Stimulated activated CD8-positive, alpha-beta memory T cell treated with anti-CD3 and anti-CD28 coated beads, Interleukin-4, amount 100 ng/mL, for 1 hour (primary cell): Measurements from ENCODE around the gene MAGED4.
"Not testable (repeated sequence)": the region's sequence is repeated elsewhere in the genome, so short reads cannot be mapped to it uniquely, and the experiment has no call there.

Experiments
- DNase-seq, 2 donors: peaks; one replicate each; pipeline ENCODE4 v3.0.0-alpha.2; 2020; ENCODE audit warnings: low read depth in 2 of 2, low spot score in 1 of 2

Gene MAGED4, protein sequence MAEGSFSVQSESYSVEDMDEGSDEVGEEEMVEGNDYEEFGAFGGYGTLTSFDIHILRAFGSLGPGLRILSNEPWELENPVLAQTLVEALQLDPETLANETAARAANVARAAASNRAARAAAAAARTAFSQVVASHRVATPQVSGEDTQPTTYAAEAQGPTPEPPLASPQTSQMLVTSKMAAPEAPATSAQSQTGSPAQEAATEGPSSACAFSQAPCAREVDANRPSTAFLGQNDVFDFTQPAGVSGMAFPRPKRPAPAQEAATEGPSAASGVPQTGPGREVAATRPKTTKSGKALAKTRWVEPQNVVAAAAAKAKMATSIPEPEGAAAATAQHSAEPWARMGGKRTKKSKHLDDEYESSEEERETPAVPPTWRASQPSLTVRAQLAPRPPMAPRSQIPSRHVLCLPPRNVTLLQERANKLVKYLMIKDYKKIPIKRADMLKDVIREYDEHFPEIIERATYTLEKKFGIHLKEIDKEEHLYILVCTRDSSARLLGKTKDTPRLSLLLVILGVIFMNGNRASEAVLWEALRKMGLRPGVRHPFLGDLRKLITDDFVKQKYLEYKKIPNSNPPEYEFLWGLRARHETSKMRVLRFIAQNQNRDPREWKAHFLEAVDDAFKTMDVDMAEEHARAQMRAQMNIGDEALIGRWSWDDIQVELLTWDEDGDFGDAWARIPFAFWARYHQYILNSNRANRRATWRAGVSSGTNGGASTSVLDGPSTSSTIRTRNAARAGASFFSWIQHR

DNA sequence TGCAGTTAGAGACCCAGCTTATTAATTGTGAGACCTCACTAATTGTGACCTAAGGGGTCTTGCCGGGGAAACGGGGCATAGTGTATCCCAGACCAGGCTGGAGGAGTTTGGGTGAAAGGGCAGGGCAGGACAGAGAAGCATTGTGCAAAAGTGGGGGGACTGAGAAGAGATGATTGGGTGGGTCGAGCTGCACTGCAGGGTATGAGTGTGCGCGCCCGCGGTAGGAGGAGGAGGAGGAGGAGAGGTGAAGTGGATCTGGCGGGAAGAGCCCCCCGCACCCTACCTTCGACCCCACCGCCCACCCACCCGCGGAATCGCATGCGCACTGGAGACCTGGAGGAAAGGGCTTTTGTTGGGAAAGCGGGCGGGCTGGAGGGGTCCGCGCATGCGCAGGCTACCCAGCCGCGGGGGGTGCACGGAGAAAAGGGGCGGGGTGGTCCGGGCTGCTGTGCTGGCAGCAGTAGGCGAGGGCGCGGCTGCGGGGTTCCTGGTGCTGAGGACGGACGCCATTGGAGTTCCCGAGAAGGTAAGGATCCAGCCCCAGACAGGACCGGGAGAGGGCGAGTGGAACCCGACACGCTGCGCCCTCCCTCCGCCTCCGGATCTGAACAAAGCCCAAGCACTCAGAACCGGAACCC lies at the start of gene MAGED4:
TSS of gene MAGED4 (plus strand) at position 449 of the 638 bp plus-strand sequence. CDS start 1,035 bp downstream, outside the sequence.
- not testable (repeated sequence) for DNase-seq

DNA sequence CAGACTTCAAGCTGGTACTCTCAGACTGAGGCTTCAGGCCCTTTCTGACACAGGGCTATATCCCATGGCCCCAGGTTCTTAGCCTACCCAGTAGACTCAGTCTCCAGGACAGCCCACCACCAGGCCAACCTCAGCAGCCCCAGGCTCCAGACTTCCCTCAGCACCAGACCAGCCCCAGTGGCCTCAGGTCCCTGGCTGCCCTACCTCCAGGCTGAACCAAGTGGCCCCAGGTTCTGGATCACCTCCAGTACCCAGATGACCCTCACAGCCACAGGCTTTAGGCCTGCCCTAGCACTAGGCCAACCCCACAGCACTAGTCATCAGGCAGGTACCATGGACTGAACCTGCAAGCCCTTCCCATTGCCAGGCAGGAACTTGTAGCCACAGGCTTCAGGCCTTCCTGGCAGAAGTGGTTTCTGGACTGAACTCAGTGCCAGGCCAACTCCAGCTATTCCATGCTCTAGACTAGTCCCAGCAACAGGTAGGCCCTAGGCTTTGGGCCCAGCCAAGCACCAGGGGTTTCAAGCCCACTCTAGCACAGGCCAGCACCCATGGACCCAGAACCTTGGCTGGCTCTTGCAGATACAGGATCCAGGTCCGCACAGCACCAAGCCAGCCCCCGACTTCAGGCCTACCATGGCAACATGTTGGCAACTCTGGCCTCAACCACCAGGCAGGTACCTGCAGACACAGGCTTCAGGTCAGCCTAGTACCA lies 45.7 kb upstream of the MAGED4 start:
- DNase-seq: no peak

DNA sequence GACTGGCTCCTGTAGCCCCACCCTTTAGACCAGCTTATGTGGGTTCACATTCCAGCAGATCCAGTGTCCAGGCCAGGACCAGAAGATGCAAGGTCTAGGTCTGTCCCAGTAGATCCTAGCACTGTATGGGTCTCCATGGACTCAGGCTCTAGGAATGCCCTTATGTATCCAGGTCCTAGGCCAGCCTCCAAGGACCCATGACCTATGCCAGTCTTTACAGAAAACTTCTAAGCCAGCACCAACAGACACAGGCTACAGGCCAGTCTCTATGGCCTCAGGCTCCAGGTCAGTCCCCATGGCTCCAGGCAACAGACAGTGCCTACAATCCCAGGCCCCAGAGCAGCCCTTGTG lies 45.2 kb upstream of the MAGED4 start:
- no peak for DNase-seq

DNA sequence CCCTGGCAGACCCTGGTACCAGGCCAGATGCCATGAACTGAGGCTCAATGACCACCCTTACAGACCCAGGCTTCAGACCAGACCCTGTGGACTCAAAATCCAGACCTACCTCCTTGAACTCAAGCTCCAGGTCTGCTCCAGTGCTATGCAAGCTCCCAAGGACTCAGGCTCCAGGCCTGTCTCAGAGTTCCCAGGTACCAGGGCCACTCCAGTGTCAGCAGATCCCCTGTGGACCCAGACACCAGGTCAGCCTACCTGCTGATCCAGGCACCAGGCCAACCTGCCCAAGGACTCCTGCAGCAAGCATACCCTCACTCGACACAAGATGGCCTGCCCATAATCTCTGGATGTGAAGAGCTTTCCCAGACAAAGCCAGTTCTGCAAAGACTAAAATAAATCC lies 44.7 kb upstream of the MAGED4 start:
- no peak for DNase-seq

GRCh38 chrX:52150667-52151066 lies 34.0 kb upstream of the MAGED4 start:
- not testable (repeated sequence) for DNase-seq

DNA sequence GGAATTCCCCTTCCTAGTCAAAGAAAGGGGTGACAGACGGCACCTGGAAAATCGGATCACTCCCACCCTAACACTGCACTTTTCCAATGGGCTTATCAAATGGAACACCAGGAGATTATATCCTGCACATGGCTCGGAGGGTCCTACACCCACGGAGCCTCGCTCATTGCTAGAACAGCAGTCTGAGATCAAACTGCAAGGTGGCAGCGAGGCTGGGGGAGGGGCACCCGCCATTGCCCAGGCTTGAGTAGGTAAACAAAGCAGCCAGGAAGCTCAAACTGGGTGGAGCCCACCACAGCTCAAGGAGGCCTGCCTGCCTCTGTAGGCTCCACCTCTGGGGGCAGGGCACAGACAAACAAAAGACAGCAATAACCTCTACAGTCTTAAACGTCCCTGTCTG lies 24.5 kb upstream of the MAGED4 start:
- DNase-seq: not testable (repeated sequence)

DNA sequence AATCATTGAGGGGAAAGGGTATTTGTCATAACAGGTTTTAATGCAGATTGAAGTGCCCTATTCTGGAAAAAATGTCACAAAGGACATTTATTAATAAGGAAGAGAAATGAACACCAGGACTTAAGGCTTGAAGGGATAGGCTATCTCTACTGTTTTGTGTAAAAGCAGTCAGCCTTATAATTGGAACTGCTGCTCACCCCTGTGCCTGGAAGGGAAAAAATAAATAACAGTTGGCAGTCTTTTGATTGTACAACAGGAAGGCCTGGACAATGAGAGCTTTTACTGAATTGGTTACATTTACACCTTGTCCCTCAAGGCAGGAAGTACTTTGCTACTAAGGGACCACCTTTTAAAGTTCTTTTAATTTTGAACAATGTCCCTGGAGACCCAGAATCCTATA lies 17.8 kb upstream of the MAGED4 start:
- DNase-seq: no peak

DNA sequence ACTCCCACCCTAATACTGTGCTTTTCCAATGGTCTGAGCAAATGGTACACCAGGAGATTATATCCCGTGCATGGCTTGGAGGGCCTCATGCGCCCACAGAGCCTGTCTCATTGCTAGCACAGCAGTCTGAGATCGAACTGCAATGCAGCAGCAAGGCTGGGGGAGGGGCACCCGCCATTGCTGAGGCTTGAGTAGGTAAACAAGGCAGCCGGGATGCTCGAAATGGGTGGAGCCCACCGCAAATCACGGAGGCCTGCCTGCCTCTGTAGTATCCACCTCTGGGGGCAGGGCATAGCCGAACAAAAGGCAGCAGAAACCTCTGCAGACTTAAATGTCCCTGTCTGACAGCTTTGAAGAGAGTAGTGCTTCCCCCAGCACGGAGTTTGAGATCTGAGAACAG lies 13.6 kb upstream of the MAGED4 start:
- DNase-seq: not testable (repeated sequence)

DNA sequence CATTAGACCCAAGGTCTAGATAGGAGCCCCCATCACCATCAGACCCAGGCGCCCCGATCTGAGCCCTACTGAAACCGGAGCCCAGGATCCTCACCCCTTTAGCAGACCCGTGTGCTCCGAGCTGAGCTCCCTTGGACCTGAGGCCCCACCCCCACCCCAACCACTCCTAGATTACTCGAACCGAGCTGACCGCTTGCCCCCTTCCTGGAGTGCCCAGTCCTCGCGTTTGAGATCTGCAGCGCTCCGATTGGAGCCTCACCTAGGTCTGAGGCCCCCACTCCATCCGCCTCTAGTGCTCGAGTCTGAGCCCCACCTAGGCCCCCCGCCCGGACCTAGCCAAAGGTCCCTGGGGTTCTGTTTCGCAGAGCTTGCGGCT lies 378 bp downstream of the MAGED4 start:
- not testable (repeated sequence) for DNase-seq

GRCh38 chrX:52211405-52211804 lies 26.7 kb downstream of the MAGED4 start:
- not testable (repeated sequence) for DNase-seq

DNA sequence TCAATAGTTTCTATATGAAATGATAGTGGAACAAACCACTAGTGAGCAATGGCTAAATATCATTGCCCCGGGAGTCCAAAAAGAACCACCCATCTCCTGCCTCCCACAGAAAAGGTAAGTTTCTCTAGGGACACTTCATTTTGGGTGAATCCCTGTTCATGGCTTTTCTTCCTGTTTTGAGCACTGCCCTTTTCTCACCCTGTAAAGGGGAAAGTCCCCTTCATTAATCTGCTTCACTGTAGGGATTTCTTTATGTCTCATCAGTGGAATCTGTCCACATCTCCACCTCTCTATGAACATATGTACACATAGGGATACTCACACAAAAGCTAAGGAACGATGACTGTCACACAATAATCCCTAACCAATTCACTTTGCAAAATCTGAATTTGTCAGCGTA lies 28.6 kb downstream of the MAGED4 start:
- DNase-seq: no peak

- DNase-seq: no peak
Observed at GRCh38 chrX:52216541-52216940, 31.9 kb downstream of the MAGED4 start.

DNA sequence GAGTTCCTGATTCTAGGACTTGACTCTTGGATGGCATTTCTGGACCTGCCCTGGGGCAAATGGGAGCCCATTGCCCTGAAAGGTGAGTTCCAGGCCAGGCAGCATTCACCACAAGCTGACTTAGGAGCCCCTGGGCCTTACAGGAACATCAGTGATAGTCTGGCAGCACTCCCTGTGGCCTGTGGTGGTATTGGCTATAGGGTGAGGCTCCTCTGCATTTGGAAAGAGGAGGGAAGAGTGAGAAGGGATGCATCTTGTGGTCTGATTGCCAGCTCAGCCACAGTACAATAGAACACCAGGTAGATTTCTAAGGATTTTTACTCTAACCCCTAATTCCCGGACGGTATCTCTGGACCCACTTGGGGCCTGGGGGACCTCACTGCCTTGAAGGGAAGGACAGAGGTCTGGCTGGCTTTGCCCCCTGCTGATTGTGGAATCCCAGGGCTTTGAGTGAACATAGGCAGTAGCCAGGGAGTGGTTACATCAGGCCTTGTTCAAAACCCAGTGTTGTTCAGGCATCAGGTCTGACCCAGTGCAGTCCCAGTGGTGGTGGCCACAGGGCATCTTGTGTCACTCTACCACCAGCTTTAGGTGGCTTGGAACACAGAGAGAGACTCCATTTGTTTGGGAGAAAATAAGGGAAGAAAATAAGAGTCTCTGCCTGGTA lies 32.9 kb downstream of the MAGED4 start:
- DNase-seq: no peak

DNA sequence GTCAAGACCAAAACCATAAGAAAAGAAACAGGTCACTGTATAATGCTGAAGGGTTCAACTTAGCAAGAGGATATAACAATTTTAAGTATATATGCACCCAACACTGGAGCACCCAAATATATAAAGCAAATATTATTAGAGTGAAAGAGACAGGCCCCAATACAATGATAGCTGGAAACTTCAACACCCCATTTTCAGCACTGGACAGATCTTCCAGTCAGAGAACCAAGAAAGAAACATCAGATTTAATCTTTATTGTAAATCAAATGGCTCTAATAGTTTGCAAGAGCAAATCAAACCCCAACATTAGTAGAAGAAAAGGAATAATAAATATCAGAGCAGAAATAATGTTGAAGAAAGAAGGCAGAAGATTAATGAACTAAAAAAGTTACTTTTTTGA lies 36.2 kb downstream of the MAGED4 start:
- DNase-seq: no peak
